GM23338 (cell line): ENCODE measurements around the gene TMEM87B. TPM values are rescaled to one million over a fixed set of nuclear protein-coding genes. Genes with fewer than 3 reads are reported as not detected.

Experiments
- ATAC-seq: fragments of 200-7000 bp; cut with Tn5 transposase; 3 replicates; pipeline ENCODE4 v1.9.1; 2020
- DNase-seq: peaks from one replicate; pipeline ENCODE4 v3.0.0-alpha.2; 2015; ENCODE audit warnings: low spot score
- H2AFZ ChIP-seq: fragments of 200-600 bp; sonication (generic); 2 replicates; pipeline ENCODE4 v1.8.0; 2016; ENCODE audit warnings: antibody characterized with exemption, mild to moderate bottlenecking, moderate library complexity
- H3F3A ChIP-seq: fragments of 200-600 bp; sonication (generic); replicated peaks from 2 replicates; pipeline ENCODE4 v1.8.0; 2017; ENCODE audit warnings: antibody characterized with exemption, mixed run types, low read depth
- H3K27ac ChIP-seq: fragments of 200-600 bp; sonication (generic); 2 replicates; pipeline ENCODE4 v1.6.1; 2016; ENCODE audit warnings: low read depth
- H3K27me3 ChIP-seq: fragments of 200-600 bp; sonication (generic); 2 replicates; pipeline ENCODE4 v1.8.0; 2016; ENCODE audit warnings: mild to moderate bottlenecking, mixed run types, moderate library complexity; ENCODE audit not compliant: insufficient read depth
- H3K36me3 ChIP-seq: fragments of 200-600 bp; sonication (generic); 2 replicates; pipeline ENCODE4 v1.8.0; 2016; ENCODE audit warnings: mild to moderate bottlenecking; ENCODE audit not compliant: insufficient read depth
- H3K4me1 ChIP-seq: fragments of 200-600 bp; sonication (generic); 2 replicates; pipeline ENCODE4 v1.8.0; 2016; ENCODE audit warnings: mild to moderate bottlenecking, moderate library complexity; ENCODE audit not compliant: insufficient read depth
- H3K4me2 ChIP-seq: fragments of 200-600 bp; sonication (generic); 2 replicates; pipeline ENCODE4 v1.7.1; 2017; ENCODE audit warnings: mixed run types
- H3K4me3 ChIP-seq: fragments of 200-600 bp; sonication (generic); 2 replicates; pipeline ENCODE4 v1.6.1; 2016; ENCODE audit warnings: mixed run types
- H3K79me2 ChIP-seq: fragments of 200-600 bp; sonication (generic); replicated peaks from 2 replicates; pipeline ENCODE4 v1.8.0; 2017; ENCODE audit warnings: mild to moderate bottlenecking; ENCODE audit not compliant: insufficient read depth
- H3K9me2 ChIP-seq: fragments of 200-600 bp; sonication (generic); 2 replicates; pipeline ENCODE4 v1.8.0; 2017; ENCODE audit not compliant: insufficient read depth
- H4K20me1 ChIP-seq: fragments of 200-600 bp; sonication (generic); replicated peaks from 2 replicates; pipeline ENCODE4 v1.8.0; 2017; ENCODE audit warnings: mild to moderate bottlenecking; ENCODE audit not compliant: insufficient read depth
- H3K27ac Mint-ChIP-seq: 2 replicates; pipeline ENCODE4 v1.8.0; 2020; ENCODE audit warnings: inconsistent platforms, mild to moderate bottlenecking, moderate library complexity, mixed read lengths
- H3K27me3 Mint-ChIP-seq: 3 replicates; pipeline ENCODE4 v1.8.0; 2022; ENCODE audit warnings: low read depth, mild to moderate bottlenecking, moderate library complexity, mixed read lengths, inconsistent platforms; ENCODE audit not compliant: insufficient read depth, poor library complexity
- H3K36me3 Mint-ChIP-seq: 3 replicates; pipeline ENCODE4 v1.8.0; 2021; ENCODE audit warnings: low read depth, mild to moderate bottlenecking, inconsistent platforms, moderate library complexity, mixed read lengths
- H3K4me1 Mint-ChIP-seq: 3 replicates; pipeline ENCODE4 v1.8.0; 2020; ENCODE audit warnings: mild to moderate bottlenecking, inconsistent platforms, mixed read lengths
- H3K4me3 Mint-ChIP-seq: 3 replicates; pipeline ENCODE4 v1.8.0; 2021; ENCODE audit warnings: moderate library complexity, mild to moderate bottlenecking, inconsistent platforms, mixed read lengths
- H3K9me3 Mint-ChIP-seq: 3 replicates; pipeline ENCODE4 v1.8.0; 2020; ENCODE audit warnings: moderate library complexity, mild to moderate bottlenecking, inconsistent platforms, mixed read lengths
- CREB1 ChIP-seq: fragments of 250-450 bp; sonication (Bioruptor Pico); IDR thresholded peaks from 2 replicates; pipeline ENCODE4 v1.5.0; 2020; ENCODE audit warnings: low read depth, mild to moderate bottlenecking, moderate library complexity
- EZH2 ChIP-seq: fragments of 200-600 bp; sonication (generic); IDR thresholded peaks from one replicate; pipeline ENCODE4 v1.8.0; 2017; ENCODE audit warnings: antibody characterized with exemption, mild to moderate bottlenecking, low read depth; ENCODE audit not compliant: unreplicated experiment
- EZH2phosphoT487 ChIP-seq: fragments of 200-600 bp; sonication (generic); IDR thresholded peaks from one replicate; pipeline ENCODE4 v1.8.1; 2018; ENCODE audit warnings: antibody characterized with exemption; ENCODE audit not compliant: unreplicated experiment
- JUNB ChIP-seq: IDR thresholded peaks from one replicate; pipeline ENCODE4 v1.6.1; 2016; ENCODE audit warnings: antibody characterized with exemption; ENCODE audit not compliant: unreplicated experiment
- POLR2AphosphoS5 ChIP-seq: IDR thresholded peaks from 2 replicates; pipeline ENCODE4 v1.6.1; 2016; ENCODE audit warnings: antibody characterized with exemption, low read depth
- STAT1 ChIP-seq: IDR thresholded peaks from one replicate; pipeline ENCODE4 v1.6.1; 2016; ENCODE audit warnings: antibody characterized with exemption; ENCODE audit not compliant: unreplicated experiment
- polyA plus RNA-seq: library from polyadenylated mRNA; unstranded; fragments of >200 nt; fragmentation: Nextera tagmentation; extraction: Ambion mirVana; gene quantifications from 2 replicates; pipeline ENCODE4 v1.2.1, GENCODE V29; 2016
- total RNA-seq: library from RNA; depleted of rRNA; stranded (reverse); fragments of >200 nt; shearing (Covaris generic); gene quantifications from 2 replicates; pipeline ENCODE4 v1.2.3, GENCODE V29; 2014
- TF ChIP-seq, protein P1 (sequence below): fragments of 250-450 bp; sonication (Bioruptor Pico); IDR thresholded peaks from 2 replicates; pipeline ENCODE4 v1.5.0; 2020; ENCODE audit warnings: mild to moderate bottlenecking, moderate library complexity
- TF ChIP-seq, protein P2 (sequence below): IDR thresholded peaks from 2 replicates; pipeline ENCODE4 v1.6.1; 2016; ENCODE audit warnings: antibody characterized with exemption

Gene TMEM87B
- total and polyA plus RNA-seq, 2 experiments from 2014 or later: 7.0 to 15.4 TPM

DNA sequence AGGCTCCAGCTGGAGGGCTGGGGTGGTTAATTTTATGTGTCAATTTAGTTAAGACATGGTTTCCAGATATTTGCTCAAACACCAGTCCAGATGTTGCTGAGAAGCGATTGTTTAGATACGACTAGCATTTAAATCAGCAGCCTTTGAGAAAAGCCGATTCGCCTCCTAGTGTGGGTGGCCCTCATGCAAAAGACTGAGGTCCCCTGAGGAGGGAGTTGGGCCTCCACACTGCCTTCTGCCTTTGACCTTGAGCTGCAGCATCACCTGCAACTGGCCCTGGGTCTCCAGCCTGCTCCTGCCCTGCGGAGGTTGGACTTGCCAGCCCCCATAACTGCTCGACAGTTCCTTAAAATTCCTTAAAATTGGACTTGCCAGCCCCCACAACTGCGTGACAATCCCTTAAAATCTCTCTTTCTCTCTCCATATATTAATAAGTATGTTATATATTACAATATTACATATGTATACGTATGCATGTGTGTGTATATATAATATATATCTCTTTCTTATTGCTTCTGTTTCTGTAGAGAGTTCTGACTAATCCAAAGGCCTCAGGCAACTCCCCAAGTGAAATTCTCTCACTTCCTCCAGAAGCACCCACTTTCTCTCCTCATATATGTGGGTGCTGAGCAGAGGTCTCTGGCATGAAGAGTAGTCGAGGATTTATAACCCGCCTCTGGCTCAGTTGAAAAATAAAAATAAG lies 97.6 kb downstream of the TMEM87B start:
- H3K27me3 ChIP-seq: no peaks in the 10 kb centered on the region
- H3K4me2 ChIP-seq: no peak overlapping the region
- Mint-ChIP-seq H3K36me3 (no peaks in the 10 kb centered on the region), H3K27me3 (peaks cover 5% of the 10 kb centered on the region), H3K4me1 (peaks cover 22% of the 10 kb centered on the region), H3K9me3 (no peaks in the 10 kb centered on the region), H3K27ac (no peak overlapping the region), H3K4me3 (no peak overlapping the region)
- no peak overlapping the region for H3K4me3 ChIP-seq
- H3K79me2 ChIP-seq: no peaks in the 10 kb centered on the region
- no peak overlapping the region for H3K27ac ChIP-seq
- H3K9me2 ChIP-seq: 0 out of 2 replicates have a peak, but pooled peaks cover 3% of the 10 kb centered on the region
- no peak for ATAC-seq
- no peaks in the 10 kb centered on the region for H3K36me3 ChIP-seq
- no peaks in the 10 kb centered on the region for H4K20me1 ChIP-seq
- TF ChIP-seq, protein P1, sequence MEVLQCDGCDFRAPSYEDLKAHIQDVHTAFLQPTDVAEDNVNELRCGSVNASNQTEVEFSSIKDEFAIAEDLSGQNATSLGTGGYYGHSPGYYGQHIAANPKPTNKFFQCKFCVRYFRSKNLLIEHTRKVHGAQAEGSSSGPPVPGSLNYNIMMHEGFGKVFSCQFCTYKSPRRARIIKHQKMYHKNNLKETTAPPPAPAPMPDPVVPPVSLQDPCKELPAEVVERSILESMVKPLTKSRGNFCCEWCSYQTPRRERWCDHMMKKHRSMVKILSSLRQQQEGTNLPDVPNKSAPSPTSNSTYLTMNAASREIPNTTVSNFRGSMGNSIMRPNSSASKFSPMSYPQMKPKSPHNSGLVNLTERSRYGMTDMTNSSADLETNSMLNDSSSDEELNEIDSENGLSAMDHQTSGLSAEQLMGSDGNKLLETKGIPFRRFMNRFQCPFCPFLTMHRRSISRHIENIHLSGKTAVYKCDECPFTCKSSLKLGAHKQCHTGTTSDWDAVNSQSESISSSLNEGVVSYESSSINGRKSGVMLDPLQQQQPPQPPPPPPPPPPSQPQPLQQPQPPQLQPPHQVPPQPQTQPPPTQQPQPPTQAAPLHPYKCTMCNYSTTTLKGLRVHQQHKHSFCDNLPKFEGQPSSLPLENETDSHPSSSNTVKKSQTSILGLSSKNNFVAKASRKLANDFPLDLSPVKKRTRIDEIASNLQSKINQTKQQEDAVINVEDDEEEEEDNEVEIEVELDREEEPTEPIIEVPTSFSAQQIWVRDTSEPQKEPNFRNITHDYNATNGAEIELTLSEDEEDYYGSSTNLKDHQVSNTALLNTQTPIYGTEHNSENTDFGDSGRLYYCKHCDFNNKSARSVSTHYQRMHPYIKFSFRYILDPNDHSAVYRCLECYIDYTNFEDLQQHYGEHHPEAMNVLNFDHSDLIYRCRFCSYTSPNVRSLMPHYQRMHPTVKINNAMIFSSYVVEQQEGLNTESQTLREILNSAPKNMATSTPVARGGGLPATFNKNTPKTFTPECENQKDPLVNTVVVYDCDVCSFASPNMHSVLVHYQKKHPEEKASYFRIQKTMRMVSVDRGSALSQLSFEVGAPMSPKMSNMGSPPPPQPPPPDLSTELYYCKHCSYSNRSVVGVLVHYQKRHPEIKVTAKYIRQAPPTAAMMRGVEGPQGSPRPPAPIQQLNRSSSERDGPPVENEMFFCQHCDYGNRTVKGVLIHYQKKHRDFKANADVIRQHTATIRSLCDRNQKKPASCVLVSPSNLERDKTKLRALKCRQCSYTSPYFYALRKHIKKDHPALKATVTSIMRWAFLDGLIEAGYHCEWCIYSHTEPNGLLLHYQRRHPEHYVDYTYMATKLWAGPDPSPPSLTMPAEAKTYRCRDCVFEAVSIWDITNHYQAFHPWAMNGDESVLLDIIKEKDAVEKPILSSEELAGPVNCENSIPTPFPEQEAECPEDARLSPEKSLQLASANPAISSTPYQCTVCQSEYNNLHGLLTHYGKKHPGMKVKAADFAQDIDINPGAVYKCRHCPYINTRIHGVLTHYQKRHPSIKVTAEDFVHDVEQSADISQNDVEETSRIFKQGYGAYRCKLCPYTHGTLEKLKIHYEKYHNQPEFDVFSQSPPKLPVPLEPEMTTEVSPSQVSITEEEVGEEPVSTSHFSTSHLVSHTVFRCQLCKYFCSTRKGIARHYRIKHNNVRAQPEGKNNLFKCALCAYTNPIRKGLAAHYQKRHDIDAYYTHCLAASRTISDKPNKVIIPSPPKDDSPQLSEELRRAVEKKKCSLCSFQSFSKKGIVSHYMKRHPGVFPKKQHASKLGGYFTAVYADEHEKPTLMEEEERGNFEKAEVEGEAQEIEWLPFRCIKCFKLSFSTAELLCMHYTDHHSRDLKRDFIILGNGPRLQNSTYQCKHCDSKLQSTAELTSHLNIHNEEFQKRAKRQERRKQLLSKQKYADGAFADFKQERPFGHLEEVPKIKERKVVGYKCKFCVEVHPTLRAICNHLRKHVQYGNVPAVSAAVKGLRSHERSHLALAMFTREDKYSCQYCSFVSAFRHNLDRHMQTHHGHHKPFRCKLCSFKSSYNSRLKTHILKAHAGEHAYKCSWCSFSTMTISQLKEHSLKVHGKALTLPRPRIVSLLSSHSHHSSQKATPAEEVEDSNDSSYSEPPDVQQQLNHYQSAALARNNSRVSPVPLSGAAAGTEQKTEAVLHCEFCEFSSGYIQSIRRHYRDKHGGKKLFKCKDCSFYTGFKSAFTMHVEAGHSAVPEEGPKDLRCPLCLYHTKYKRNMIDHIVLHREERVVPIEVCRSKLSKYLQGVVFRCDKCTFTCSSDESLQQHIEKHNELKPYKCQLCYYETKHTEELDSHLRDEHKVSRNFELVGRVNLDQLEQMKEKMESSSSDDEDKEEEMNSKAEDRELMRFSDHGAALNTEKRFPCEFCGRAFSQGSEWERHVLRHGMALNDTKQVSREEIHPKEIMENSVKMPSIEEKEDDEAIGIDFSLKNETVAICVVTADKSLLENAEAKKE (CRISPR knock-in tag): no peak
- TF ChIP-seq EZH2 (no peak), STAT1 (no peak), CREB1 (CRISPR knock-in tag) (no peak), EZH2phosphoT487 (no peak), POLR2AphosphoS5 (no peak), JUNB (no peak)
- TF ChIP-seq, protein P2, sequence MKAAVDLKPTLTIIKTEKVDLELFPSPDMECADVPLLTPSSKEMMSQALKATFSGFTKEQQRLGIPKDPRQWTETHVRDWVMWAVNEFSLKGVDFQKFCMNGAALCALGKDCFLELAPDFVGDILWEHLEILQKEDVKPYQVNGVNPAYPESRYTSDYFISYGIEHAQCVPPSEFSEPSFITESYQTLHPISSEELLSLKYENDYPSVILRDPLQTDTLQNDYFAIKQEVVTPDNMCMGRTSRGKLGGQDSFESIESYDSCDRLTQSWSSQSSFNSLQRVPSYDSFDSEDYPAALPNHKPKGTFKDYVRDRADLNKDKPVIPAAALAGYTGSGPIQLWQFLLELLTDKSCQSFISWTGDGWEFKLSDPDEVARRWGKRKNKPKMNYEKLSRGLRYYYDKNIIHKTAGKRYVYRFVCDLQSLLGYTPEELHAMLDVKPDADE: no peak
- no peaks in the 10 kb centered on the region for H3K4me1 ChIP-seq
- H2AFZ ChIP-seq: no peak overlapping the region
- no peak for DNase-seq
- no peaks in the 10 kb centered on the region for H3F3A ChIP-seq
